HuH-7.5 (cell line): ENCODE results near the gene GBA3.
A peak's percentile ranks its signal among the peaks of the same experiment; 100 is the strongest.

Experiments used
- DNase-seq: peaks from one replicate; pipeline ENCODE4 v3.0.0; 2011; ENCODE audit warnings: low spot score

GBA3 gene

GRCh38 chr4:22695917-22696316 is 3.2 kb downstream of the GBA3 start:
- DNase-seq: peak; percentile 19

GRCh38 chr4:22703912-22704311 is 11.2 kb downstream of the GBA3 start:
- DNase-seq: no peak

DNA sequence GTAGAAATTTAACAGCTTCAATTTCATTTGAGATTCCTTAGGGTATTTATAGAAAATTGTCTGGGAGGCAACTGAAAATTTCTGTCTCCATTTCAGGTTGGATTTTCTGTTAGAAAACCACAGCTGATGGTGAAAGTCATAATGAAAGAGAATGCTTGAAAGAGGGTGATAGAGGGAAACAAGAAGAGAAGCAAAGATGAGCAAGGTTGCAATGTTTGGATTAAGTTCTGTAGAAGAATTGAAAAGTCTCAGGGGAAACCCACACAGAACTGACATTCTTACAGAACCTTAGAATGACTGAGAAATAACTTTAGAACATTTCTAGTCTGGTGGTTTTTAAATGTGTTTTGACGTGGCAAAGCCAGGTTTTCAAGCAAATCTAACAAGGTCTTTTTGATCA is 14.7 kb downstream of the GBA3 start:
- no peak for DNase-seq

DNA sequence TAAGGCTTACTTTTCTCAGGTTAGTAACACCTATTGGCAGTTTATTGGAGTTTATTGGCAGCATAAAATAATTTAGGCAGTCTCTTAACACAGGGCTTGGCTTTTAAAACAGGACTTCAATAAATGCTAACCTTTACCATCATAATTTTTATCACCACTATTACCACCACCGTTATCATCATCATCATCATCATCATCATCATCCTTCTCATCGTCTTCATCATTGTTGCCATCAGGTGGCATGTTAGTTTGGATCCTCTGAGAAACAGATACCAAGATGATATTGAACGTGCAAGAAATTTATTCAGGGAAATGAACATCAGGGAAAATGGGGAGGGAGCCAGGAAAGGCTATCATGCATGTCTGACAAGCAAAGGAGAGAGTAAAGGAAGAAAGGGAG is 16.2 kb downstream of the GBA3 start:
- no peak for DNase-seq

GRCh38 chr4:22712105-22712504 is 19.4 kb downstream of the GBA3 start:
- no peak for DNase-seq

DNA sequence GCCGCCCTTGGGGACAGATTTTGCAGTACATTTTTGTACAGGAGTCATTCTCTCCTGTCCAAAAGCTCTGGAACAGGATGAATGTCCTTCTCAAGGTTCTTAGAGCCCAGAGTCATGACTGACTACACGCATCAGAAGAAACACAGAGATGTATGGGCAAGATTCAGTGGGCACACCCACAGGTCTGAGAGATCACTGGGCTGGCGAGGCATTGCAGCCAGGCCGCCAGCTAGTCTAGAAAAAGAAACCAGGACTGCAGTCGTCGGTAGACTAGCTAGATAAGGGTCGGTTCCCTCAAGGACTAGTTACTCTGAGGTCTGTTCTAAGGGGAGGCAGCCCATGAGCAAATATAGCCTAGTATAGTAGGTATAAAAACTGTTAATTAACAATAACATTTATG is 19.8 kb downstream of the GBA3 start:
- DNase-seq: no peak

DNA sequence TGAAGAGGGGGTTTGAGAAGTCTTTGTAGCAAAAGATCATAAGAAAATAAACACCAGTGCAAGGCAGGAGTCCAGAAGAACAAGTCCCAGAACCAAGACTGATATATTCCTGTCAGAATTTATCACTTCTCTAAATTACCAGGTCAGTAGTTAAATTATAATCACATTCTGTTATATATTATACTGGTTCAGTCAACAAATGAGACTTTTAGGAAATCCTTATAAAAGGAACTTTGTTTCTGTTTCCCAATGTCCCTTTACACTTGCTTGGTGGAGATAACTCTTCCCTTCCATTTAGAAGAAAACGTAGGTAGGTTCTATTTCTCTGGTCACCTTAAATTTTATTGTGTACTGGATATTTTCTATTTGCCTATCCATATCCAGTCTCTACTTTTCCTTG is 21.1 kb downstream of the GBA3 start:
- no peak for DNase-seq

DNA sequence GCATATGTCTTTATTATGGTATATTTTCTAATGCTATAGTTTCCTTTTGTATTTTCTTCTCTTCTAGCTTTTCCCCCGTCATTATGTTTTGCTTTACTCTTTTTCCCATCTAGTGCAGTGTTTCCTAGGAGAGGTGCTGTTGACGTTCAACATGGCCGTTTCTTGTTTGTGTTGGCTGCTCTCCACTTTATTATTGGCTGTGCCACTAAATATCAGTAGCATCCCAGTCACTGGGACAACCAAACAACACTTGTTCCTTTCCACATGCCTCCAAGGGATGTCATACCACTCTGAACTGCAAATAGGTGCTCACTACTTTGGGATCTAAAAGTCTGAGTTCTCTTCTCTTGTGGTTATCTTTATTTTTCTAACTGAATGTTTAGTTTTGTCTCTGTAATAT is 26.5 kb downstream of the GBA3 start:
- DNase-seq: no peak

DNA sequence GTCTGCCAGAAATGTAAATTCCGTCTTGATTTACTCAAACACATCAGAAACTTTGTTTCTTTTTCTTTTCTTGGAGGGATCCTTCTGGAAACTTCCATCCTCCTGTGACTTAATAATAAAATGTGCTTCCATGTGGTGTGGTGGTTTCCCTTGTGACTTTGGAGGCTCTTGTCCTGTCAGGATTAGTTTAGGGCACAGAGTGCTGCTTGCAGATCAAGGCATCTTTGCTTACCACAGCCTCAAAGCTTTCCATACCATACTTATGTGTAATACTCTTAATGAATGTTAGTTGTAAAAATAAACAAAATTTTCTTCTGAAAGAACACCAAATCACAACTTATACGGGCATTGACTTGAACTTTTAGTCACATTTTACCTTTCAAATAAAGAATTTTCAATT is 27.4 kb downstream of the GBA3 start:
- no peak for DNase-seq

DNA sequence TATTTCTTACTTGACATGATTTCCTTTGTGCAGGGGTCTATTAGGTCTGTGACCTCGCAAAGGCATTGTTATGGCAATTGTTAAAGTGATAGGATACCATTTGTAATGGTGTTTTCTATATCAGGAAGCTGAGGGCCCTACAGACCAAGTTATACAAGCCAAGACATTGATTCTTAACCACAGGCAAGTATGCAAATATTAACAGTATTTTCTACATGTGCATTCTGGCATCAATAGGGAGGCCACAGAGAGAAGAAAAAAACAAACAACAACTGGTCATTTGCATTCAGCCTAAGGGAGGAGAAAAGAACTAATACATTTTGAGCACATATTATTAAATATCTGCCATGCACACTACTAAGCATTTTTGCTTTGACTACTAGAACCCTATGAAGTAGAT is 28.5 kb downstream of the GBA3 start:
- DNase-seq: no peak

GRCh38 chr4:22730021-22730420 is 37.3 kb downstream of the GBA3 start:
- no peak for DNase-seq

- DNase-seq: no peak
Measured at GRCh38 chr4:22733816-22734215, 41.1 kb downstream of the GBA3 start.

DNA sequence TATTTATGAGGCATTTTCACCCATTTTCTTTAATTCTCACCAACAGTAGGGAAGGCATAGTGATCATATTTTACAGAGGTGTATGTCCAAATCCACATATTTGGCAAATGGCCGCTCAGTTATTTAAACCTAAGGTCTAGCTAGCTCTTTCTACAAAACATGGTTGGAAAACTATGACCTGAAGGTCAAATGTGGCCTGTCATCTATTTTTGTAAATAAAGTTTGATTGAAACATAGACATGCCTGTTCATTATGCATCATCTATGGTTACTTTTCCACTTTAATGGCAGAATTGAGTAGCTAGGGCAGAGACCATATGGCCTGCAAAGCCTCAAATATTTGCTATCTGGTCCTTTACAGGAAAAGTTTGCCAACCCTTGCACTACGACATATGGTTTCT is 44.2 kb downstream of the GBA3 start:
- DNase-seq: no peak

DNA sequence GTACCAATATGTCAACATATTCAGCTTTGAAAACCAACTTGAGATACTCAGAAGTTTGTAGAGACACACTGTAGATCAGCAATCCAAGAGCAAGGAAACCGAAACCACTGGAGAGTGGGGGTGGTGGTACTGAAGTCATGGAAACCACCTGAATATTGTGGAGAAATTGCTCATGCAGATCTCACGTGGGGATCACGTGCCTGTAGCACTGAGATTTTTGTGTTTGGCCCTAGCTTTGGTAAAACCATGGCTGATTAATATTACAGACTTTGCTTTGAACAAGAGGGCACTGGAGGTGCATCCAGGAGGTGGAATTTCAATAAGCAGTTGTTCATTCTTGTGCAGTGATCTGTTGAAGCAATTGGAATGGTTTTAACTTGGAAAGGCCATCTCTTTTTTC is 47.2 kb downstream of the GBA3 start:
- no peak for DNase-seq

- no peak for DNase-seq
Measured at GRCh38 chr4:22741744-22742143, 49.0 kb downstream of the GBA3 start.

DNA sequence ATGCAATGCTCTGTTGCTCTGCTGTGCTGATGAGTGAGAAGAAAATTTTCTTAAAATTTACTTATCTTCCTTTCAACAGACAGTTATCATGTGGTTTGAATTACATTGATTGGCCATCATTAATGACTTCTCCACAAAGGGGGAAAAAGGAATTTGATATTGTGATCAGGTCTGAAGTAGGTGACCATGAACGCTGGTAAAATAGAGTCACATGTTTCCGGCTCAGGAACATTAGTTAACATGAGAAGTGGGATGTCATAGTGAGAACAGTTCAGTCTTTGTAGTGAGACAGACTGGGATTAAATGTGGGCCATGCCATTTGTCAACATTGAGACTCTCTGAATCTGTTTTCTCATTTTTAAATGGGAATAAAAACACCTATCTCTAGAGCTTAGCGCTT is 50.6 kb downstream of the GBA3 start:
- DNase-seq: no peak

- DNase-seq: no peak
Measured at GRCh38 chr4:22744478-22745062, 51.8 kb downstream of the GBA3 start.

- no peak for DNase-seq
Measured at GRCh38 chr4:22745234-22745633, 52.5 kb downstream of the GBA3 start.

GRCh38 chr4:22754116-22754515 is 61.4 kb downstream of the GBA3 start:
- DNase-seq: no peak

DNA sequence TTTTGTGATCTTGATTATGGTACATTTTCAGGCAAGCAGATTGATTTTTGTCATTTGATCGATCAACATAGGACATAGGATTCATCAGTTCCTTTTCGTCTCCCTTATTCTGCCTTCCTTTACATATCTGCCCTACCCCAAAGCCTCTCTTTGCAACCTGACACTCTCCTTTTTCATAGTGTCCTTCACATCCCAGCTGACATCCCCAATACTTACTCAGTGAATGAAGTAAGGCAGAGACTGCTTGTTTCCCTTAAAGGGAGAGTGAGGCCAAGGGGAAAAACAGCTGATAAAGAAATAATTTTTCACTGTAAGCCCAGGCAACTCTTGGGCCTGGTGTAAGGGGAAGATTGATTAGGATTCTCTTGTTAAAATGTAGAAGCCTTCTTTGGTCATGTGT is 69.8 kb downstream of the GBA3 start:
- DNase-seq: no peak

- no peak for DNase-seq
Measured at GRCh38 chr4:22764183-22764582, 71.4 kb downstream of the GBA3 start.

- DNase-seq: no peak
Measured at GRCh38 chr4:22766068-22766467, 73.3 kb downstream of the GBA3 start.

- no peak for DNase-seq
Measured at GRCh38 chr4:22778547-22779163, 85.9 kb downstream of the GBA3 start.

DNA sequence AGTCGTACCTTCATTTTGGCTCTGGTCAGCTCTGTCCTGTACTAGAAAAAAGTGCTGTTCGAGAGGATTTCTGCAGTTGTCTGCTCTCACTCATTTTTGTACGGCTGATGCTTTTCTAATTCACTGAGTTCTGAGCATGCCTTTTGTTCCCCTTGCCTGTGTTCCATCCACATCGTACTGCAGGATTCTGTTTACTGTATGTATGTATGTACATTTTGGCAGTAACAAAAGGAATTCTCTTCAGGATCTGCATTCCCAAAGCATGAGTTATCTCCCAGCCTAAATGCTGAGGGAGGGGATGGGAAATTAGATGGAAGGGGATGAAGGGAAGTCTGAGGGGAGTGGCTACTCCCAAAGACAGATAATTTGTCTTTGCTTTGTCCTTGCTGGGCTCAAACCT is 87.6 kb downstream of the GBA3 start:
- DNase-seq: no peak

DNA sequence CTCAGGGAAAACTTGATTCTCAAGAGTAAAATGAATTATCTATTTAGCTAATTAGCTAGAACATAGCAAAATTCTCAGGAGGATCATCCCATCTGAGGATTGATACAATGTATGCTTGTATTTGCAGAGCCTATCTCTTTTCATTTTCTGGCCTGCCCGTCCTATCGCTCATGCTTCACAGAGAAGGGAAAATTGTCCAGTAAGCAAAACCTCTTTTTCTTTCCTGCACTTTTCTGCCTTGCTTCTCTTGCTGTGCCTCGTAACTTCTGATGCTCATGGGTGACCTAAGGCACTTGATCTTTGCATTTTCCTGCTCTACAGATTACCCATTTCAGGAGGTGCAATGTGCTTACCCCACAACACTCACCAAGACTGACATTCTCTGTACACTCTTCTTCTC is 88.1 kb downstream of the GBA3 start:
- no peak for DNase-seq
